Activated CD8-positive, alpha-beta memory T cell treated with anti-CD3 and anti-CD28 coated beads, Interleukin-2, amount 10 ng/mL, durations not matched to agents 7 days and 5 days (primary cell): Measurements from ENCODE around the gene WDR77. TPM values are rescaled to one million over a fixed set of nuclear protein-coding genes. Genes with fewer than 3 reads are reported as not detected.

Source experiments
- ATAC-seq: fragments of 150-1000 bp; cut with Tn5 transposase; one replicate; pipeline ENCODE4 v1.10.0; 2021; ENCODE audit warnings: moderate library complexity
- CTCF ChIA-PET: fragments of 350-600 bp; sonication (Branson Sonifier 250); formaldehyde crosslinking; loops from one replicate; lab custom pipeline; 2021; ENCODE audit warnings: antibody characterized with exemption; lab: Charles Lee
- DNase-seq: peaks from one replicate; pipeline ENCODE4 v3.0.0-alpha.2; 2020
- H3K27ac Mint-ChIP-seq: one replicate; pipeline ENCODE4 v1.8.0; 2021; ENCODE audit warnings: mild to moderate bottlenecking, mixed read lengths
- H3K27me3 Mint-ChIP-seq: one replicate; pipeline ENCODE4 v1.8.0; 2021; ENCODE audit warnings: mixed read lengths
- H3K36me3 Mint-ChIP-seq: one replicate; pipeline ENCODE4 v1.8.0; 2021; ENCODE audit warnings: mild to moderate bottlenecking, mixed read lengths
- H3K4me1 Mint-ChIP-seq: one replicate; pipeline ENCODE4 v1.8.0; 2021; ENCODE audit warnings: mixed read lengths
- H3K4me3 Mint-ChIP-seq: one replicate; pipeline ENCODE4 v1.8.0; 2021; ENCODE audit warnings: mild to moderate bottlenecking, moderate library complexity, mixed read lengths
- H3K9me3 Mint-ChIP-seq: one replicate; pipeline ENCODE4 v1.8.0; 2022; ENCODE audit warnings: low read depth, mixed read lengths
- total RNA-seq, 2 experiments: library from RNA; stranded (reverse); gene quantifications; one replicate each; pipeline ENCODE4 v1.2.3, GENCODE V29; 2021

Gene WDR77
- total RNA-seq, 2 experiments from 2014 or later: 29.6 to 37.5 TPM

DNA sequence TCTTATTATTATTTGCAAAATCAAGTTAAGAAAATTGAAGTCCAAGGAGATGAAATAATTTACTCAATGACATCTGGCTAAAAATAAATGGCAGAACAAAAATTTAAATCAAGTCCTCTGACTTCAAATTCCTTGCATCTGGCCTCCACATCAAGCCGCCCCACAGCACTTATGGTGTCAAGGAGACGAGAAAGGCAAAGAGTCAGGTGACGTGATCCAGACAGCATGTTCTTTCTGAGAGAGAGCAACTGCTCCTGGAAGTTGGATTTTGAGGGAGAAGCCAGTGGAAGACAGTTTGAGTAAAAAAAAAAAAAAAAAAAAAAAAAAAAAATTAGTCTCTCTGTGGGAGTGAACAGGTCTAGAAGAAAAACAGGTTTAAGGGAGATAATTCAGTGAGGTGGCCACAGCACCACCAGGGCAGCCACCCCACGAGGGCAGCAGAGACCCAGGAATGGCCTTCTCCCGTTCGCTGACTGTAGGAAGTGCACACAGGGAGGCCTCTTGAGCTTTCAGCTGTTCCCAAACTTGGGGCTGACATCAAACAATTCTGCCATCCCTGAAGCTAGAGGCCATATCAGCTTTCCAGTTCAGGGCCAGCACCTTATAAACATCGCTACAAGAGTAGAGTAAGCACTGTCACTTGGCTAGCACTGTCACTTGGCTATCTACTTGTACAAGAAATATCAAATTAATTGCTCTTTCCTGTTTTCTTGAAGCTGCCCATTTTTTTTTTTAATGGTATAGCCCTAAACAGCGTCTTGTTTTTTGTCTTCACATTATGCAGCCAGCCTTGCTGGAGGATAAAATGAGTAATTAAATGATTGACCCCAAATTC, 32.5 kb upstream of the WDR77 start:
- no peak overlapping the region for H3K27ac Mint-ChIP-seq
- peaks cover 21% of the 10 kb centered on the region for H3K4me1 Mint-ChIP-seq
- CTCF ChIA-PET: interaction anchor here (0.6 to 4.1 kb wide), 18 partner anchors 7 to 290 kb away, joined by 3 to 39 read pairs (median 4); no protein-coding TSS in a partner anchor
- no peaks in the 10 kb centered on the region for H3K9me3 Mint-ChIP-seq
- no peak overlapping the region for H3K4me3 Mint-ChIP-seq
- DNase-seq: peak; percentile 73
- peaks cover 35% of the 10 kb centered on the region for H3K27me3 Mint-ChIP-seq
- peak; percentile 74 for ATAC-seq
- peaks cover 5% of the 10 kb centered on the region for H3K36me3 Mint-ChIP-seq

GRCh38 chr1:111480674-111481073, 31.6 kb upstream of the WDR77 start:
- peaks cover 35% of the 10 kb centered on the region for H3K27me3 Mint-ChIP-seq
- DNase-seq (no peak), ATAC-seq (no peak)
- peaks cover 31% of the 10 kb centered on the region for H3K4me1 Mint-ChIP-seq
- no peaks in the 10 kb centered on the region for H3K9me3 Mint-ChIP-seq
- H3K36me3 Mint-ChIP-seq: peaks cover 5% of the 10 kb centered on the region
- no peak overlapping the region for H3K4me3 Mint-ChIP-seq
- no peak overlapping the region for H3K27ac Mint-ChIP-seq
- CTCF ChIA-PET: interaction anchor here (0.7 to 4.1 kb wide), 8 partner anchors 8 to 286 kb away, joined by 3 to 39 read pairs (median 4); partner anchors contain the start of genes ADORA3 and TMIGD3

DNA sequence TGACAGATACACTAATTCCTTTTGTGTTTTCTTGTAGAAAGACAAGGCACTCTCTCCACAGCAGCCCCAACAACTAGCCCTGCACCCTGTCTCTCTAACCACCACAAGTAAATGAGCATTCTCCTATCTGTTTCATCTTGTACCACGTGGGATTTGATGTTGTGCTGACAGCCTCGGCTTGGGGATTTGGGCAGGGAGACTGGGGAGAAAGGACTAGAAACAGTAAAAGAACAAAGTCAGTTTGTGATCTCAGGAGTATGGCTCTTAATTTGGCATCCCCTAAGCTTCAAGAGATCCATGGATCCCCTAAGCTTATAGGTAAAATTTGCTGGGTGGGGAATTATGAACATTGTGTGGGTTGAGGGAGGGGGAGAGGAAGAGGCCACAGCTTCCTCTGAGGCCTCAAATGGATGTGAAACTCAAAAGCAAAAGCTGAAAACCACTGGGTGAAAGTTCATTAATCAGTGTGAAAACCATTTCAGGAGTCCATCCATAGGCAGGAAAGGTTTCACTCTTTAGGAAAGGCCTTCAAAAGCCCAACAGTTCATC, 27.8 kb upstream of the WDR77 start:
- Mint-ChIP-seq H3K4me1 (peaks cover 55% of the 10 kb centered on the region), H3K27ac (peak overlapping the region; percentile 78), H3K36me3 (peaks cover 16% of the 10 kb centered on the region), H3K9me3 (no peaks in the 10 kb centered on the region), H3K27me3 (peaks cover 28% of the 10 kb centered on the region), H3K4me3 (peak overlapping the region; percentile 47)
- DNase-seq (peak; percentile 73), ATAC-seq (peak; percentile 69)
- CTCF ChIA-PET: interaction anchor here (1.0 to 4.0 kb wide), 10 partner anchors 19 to 271 kb away, joined by 3 to 30 read pairs (median 8); partner anchors contain the start of genes ADORA3, ATP5PB and TMIGD3

GRCh38 chr1:111476214-111476613, 27.2 kb upstream of the WDR77 start:
- Mint-ChIP-seq H3K4me1 (peaks cover 52% of the 10 kb centered on the region), H3K27ac (peak overlapping the region; percentile 78), H3K36me3 (peaks cover 16% of the 10 kb centered on the region), H3K4me3 (peak overlapping the region; percentile 60), H3K27me3 (peaks cover 28% of the 10 kb centered on the region), H3K9me3 (no peaks in the 10 kb centered on the region)
- no peak for DNase-seq
- CTCF ChIA-PET: interaction anchor here (0.8 to 4.0 kb wide), 10 partner anchors 20 to 271 kb away, joined by 3 to 30 read pairs (median 8); partner anchors contain the start of genes ADORA3, ATP5PB and TMIGD3
- ATAC-seq: peak; percentile 2

DNA sequence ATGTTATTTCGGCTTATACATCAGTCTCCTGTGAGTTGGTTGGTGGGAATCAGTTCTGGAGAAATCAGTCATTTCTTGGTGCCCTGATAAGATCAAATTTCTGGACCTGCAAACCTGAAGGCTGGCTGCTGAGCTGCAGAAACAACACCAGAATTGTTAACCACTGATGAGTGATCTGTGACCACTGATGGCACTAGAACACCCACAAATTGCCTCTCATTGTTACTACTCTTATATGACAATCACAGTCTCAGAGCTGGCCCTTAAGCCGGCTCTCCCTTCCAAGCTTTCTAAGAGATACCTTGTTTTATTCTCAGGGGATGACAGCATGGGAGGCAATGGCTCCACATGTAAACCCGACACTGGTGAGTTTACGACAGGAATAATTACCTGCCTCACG, 26.6 kb upstream of the WDR77 start:
- ATAC-seq (peak; percentile 67), DNase-seq (peak; percentile 85)
- H3K4me3 Mint-ChIP-seq: peak overlapping the region; percentile 60
- H3K36me3 Mint-ChIP-seq: peaks cover 16% of the 10 kb centered on the region
- peaks cover 52% of the 10 kb centered on the region for H3K4me1 Mint-ChIP-seq
- CTCF ChIA-PET: interaction anchor here (0.8 to 4.0 kb wide), 8 partner anchors 21 to 272 kb away, joined by 3 to 30 read pairs (median 8); partner anchors contain the start of gene ATP5PB
- no peaks in the 10 kb centered on the region for H3K9me3 Mint-ChIP-seq
- peaks cover 27% of the 10 kb centered on the region for H3K27me3 Mint-ChIP-seq
- H3K27ac Mint-ChIP-seq: peak overlapping the region; percentile 78

- H3K9me3 Mint-ChIP-seq: no peaks in the 10 kb centered on the region
- CTCF ChIA-PET: interaction anchor here (1.4 to 3.5 kb wide), 2 partner anchors 17 to 33 kb away, joined by 3 to 30 read pairs; no protein-coding TSS in a partner anchor
- H3K4me3 Mint-ChIP-seq: peak overlapping the region; percentile 5
- peak overlapping the region; percentile 11 for H3K27ac Mint-ChIP-seq
- no peak for ATAC-seq
- no peak for DNase-seq
- peaks cover 52% of the 10 kb centered on the region for H3K4me1 Mint-ChIP-seq
- H3K36me3 Mint-ChIP-seq: peaks cover 16% of the 10 kb centered on the region
- H3K27me3 Mint-ChIP-seq: peaks cover 18% of the 10 kb centered on the region
These were observed 25.5 kb upstream of the WDR77 start for GRCh38 chr1:111474521-111474920.

GRCh38 chr1:111474106-111474505, 25.1 kb upstream of the WDR77 start:
- CTCF ChIA-PET: interaction anchor here (1.3 to 3.5 kb wide), 3 partner anchors 17 to 34 kb away, joined by 3 to 30 read pairs (median 3); no protein-coding TSS in a partner anchor
- H3K36me3 Mint-ChIP-seq: peaks cover 16% of the 10 kb centered on the region
- H3K27ac Mint-ChIP-seq: peak overlapping the region; percentile 66
- H3K27me3 Mint-ChIP-seq: peaks cover 15% of the 10 kb centered on the region
- peak overlapping the region; percentile 63 for H3K4me3 Mint-ChIP-seq
- H3K4me1 Mint-ChIP-seq: peaks cover 52% of the 10 kb centered on the region
- no peak for DNase-seq
- H3K9me3 Mint-ChIP-seq: no peaks in the 10 kb centered on the region
- ATAC-seq: no peak

DNA sequence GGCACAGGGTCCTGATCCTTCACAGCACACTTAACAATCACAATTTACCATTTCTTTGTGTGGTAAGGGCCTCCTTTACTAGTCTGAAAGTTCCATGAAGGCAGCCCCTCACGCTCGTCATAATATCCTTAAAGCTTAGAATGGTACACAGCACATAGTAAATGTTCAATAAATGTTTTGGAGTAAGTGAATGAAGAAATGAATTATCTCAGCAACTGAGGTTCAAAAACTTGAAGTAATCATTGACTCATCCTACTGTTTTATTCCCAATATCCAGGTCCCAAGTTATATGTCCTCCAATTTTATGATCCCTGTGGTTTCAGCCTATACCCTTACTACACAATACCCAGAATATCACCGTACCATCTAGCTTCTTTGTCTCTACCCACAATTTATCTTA, 22.5 kb upstream of the WDR77 start:
- CTCF ChIA-PET: interaction anchor here (0.7 to 1.3 kb wide), 7 partner anchors 9 to 298 kb away, joined by 3 to 8 read pairs (median 4); partner anchors contain the start of genes ATP5PB and WDR77
- Mint-ChIP-seq H3K4me3 (no peak overlapping the region), H3K27ac (no peak overlapping the region), H3K36me3 (peaks cover 12% of the 10 kb centered on the region), H3K4me1 (peaks cover 33% of the 10 kb centered on the region), H3K27me3 (peaks cover 2% of the 10 kb centered on the region), H3K9me3 (no peaks in the 10 kb centered on the region)
- DNase-seq: no peak
- ATAC-seq: no peak

DNA sequence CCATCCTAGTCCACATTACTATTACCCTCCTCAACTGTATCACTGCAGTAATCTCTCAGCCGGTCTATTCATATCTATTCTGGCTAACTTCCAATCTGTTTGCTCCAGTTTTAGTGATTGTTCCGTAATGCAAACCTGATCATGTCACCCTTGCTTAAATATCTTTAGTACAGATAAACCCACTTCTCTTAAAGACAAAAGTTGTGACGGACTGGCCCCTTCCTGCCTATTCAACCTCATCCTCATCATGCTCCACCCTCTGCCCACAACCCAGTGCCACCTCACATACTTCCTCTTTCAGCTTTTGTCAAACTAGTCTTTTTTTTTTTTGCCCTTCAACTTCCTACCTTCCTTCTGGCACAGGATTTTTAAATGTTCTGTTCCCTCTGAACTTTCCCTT, 22.0 kb upstream of the WDR77 start:
- peak; percentile 91 for DNase-seq
- Mint-ChIP-seq H3K4me3 (no peak overlapping the region), H3K9me3 (no peaks in the 10 kb centered on the region), H3K4me1 (peaks cover 28% of the 10 kb centered on the region), H3K27me3 (peaks cover 2% of the 10 kb centered on the region), H3K36me3 (peaks cover 12% of the 10 kb centered on the region), H3K27ac (no peak overlapping the region)
- ATAC-seq: peak; percentile 86
- CTCF ChIA-PET: interaction anchor here (0.7 to 1.3 kb wide), 6 partner anchors 10 to 298 kb away, joined by 3 to 8 read pairs (median 4); partner anchors contain the start of genes ATP5PB and WDR77

GRCh38 chr1:111470596-111470995, 21.5 kb upstream of the WDR77 start:
- DNase-seq: no peak
- Mint-ChIP-seq H3K9me3 (no peaks in the 10 kb centered on the region), H3K4me1 (peaks cover 24% of the 10 kb centered on the region), H3K27ac (no peak overlapping the region), H3K36me3 (peaks cover 12% of the 10 kb centered on the region), H3K27me3 (peaks cover 1% of the 10 kb centered on the region), H3K4me3 (no peak overlapping the region)
- ATAC-seq: no peak
- CTCF ChIA-PET: interaction anchor here (1.0 to 1.3 kb wide), 3 partner anchors 22 to 247 kb away, joined by 4 to 8 read pairs (median 5); partner anchors contain the start of genes ATP5PB and WDR77

- peaks cover 16% of the 10 kb centered on the region for H3K4me1 Mint-ChIP-seq
- no peak overlapping the region for H3K27ac Mint-ChIP-seq
- peaks cover 13% of the 10 kb centered on the region for H3K36me3 Mint-ChIP-seq
- ATAC-seq (no peak), DNase-seq (no peak)
- CTCF ChIA-PET: no interaction called here
- no peaks in the 10 kb centered on the region for H3K27me3 Mint-ChIP-seq
- H3K4me3 Mint-ChIP-seq: no peak overlapping the region
- no peaks in the 10 kb centered on the region for H3K9me3 Mint-ChIP-seq
These were observed 20.5 kb upstream of the WDR77 start for GRCh38 chr1:111469539-111469938.

DNA sequence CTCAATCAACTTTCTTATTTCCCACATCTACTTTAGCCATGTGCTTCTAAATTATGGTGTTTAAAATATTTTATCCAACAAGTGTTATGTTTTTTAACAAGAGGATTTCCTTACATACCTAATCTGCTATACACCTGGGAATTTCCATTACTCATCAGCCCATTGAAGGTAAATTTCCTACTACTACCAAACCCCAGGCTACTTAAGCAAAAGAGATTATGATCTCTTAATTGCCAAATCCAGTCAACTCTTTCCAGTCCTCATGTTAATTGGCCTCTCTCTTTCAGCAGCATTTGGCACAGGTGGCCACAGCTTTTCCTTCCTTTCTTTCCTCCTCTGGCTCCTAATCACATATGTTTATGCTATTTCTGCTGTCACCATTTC, 19.7 kb upstream of the WDR77 start:
- H3K27ac Mint-ChIP-seq: no peak overlapping the region
- no peak for DNase-seq
- H3K9me3 Mint-ChIP-seq: no peaks in the 10 kb centered on the region
- peaks cover 14% of the 10 kb centered on the region for H3K36me3 Mint-ChIP-seq
- CTCF ChIA-PET: no interaction called here
- H3K27me3 Mint-ChIP-seq: no peaks in the 10 kb centered on the region
- no peak overlapping the region for H3K4me3 Mint-ChIP-seq
- peaks cover 9% of the 10 kb centered on the region for H3K4me1 Mint-ChIP-seq
- ATAC-seq: no peak
